Hepatic stellate cell (primary cell): ENCODE data around the gene PAK2.
"Not testable (repeated sequence)": the region's sequence is repeated elsewhere in the genome, so short reads cannot be mapped to it uniquely, and the experiment has no call there.

Source experiments
- DNase-seq: peaks from one replicate; pipeline ENCODE4 v3.0.0; 2011; ENCODE audit warnings: low spot score

The PAK2 gene

GRCh38 chr3:196843435-196844110 lies 103.9 kb downstream of the PAK2 start:
- no peak for DNase-seq

GRCh38 chr3:196844235-196845219 lies 104.9 kb downstream of the PAK2 start:
- not testable (repeated sequence) for DNase-seq

- not testable (repeated sequence) for DNase-seq
Measured at GRCh38 chr3:196848375-196848774, 108.7 kb downstream of the PAK2 start.

- no peak for DNase-seq
Measured at GRCh38 chr3:196849180-196849741, 109.6 kb downstream of the PAK2 start.

GRCh38 chr3:196863000-196863399 lies 123.3 kb downstream of the PAK2 start:
- DNase-seq: not testable (repeated sequence)

GRCh38 chr3:196867155-196867506 lies 127.5 kb downstream of the PAK2 start:
- DNase-seq: no peak

GRCh38 chr3:196867507-196868296 lies 128.0 kb downstream of the PAK2 start, which contains the start of gene SENP5:
Gene SENP5 (plus strand): TSS chr3:196867920. CDS start chr3:196885182, 17,262 bp downstream.
- peak; percentile 89 for DNase-seq

- peak; percentile 37 for DNase-seq
Measured at GRCh38 chr3:196868297-196868661, 128.6 kb downstream of the PAK2 start.

- peak; percentile 24 for DNase-seq
Measured at GRCh38 chr3:196872316-196872715, 132.7 kb downstream of the PAK2 start.

- DNase-seq: not testable (repeated sequence)
Measured at GRCh38 chr3:196874511-196875094, 134.9 kb downstream of the PAK2 start.

GRCh38 chr3:196875258-196875657 lies 135.6 kb downstream of the PAK2 start:
- DNase-seq: no peak
